Skeletal muscle tissue (tissue), 4 donors: ENCODE data around the gene MCF2L2. TPM values are rescaled to one million over a fixed set of nuclear protein-coding genes. Genes with fewer than 3 reads are reported as not detected.

Experiments
- H3K27ac ChIP-seq: one replicate; pipeline ENCODE4 v1.7.0; 2013; ENCODE audit warnings: mild to moderate bottlenecking, low read depth, low read length, inconsistent platforms
- H3K27me3 ChIP-seq, 3 donors: one replicate each; pipeline ENCODE4 v1.7.0; 2013; ENCODE audit warnings: low read length in 3 of 3; ENCODE audit not compliant: control insufficient read depth in 3 of 3, insufficient read depth in 3 of 3
- H3K36me3 ChIP-seq, 3 donors: one replicate each; pipeline ENCODE4 v1.7.0; 2013; ENCODE audit warnings: low read length in 3 of 3; ENCODE audit not compliant: control insufficient read depth in 3 of 3, insufficient read depth in 3 of 3
- H3K4me1 ChIP-seq, 3 donors: one replicate each; pipeline ENCODE4 v1.7.0; 2013; ENCODE audit warnings: low read length in 3 of 3, mild to moderate bottlenecking in 3 of 3; ENCODE audit not compliant: control insufficient read depth in 3 of 3, insufficient read depth in 3 of 3
- H3K4me3 ChIP-seq, 3 donors: one replicate each; pipeline ENCODE4 v1.7.0; 2013; ENCODE audit warnings: low read length in 3 of 3
- H3K9ac ChIP-seq, 3 donors: one replicate each; pipeline ENCODE4 v1.7.0; 2013; ENCODE audit warnings: low read length in 3 of 3, mild to moderate bottlenecking in 3 of 3, moderate library complexity in 2 of 3, low read depth in 1 of 3
- H3K9me3 ChIP-seq, 3 donors: one replicate each; pipeline ENCODE4 v1.7.0; 2013; ENCODE audit warnings: low read length in 3 of 3; ENCODE audit not compliant: control insufficient read depth in 3 of 3
- total RNA-seq: library from RNA; depleted of rRNA; stranded (reverse); fragments of >200 nt; gene quantifications from one replicate; pipeline ENCODE4 v1.2.3, GENCODE V29; 2014
- donor health status: Osteomylitis.

MCF2L2 gene
- total RNA-seq, 1 donor from 2014 or later, result under 0.01 TPM

DNA sequence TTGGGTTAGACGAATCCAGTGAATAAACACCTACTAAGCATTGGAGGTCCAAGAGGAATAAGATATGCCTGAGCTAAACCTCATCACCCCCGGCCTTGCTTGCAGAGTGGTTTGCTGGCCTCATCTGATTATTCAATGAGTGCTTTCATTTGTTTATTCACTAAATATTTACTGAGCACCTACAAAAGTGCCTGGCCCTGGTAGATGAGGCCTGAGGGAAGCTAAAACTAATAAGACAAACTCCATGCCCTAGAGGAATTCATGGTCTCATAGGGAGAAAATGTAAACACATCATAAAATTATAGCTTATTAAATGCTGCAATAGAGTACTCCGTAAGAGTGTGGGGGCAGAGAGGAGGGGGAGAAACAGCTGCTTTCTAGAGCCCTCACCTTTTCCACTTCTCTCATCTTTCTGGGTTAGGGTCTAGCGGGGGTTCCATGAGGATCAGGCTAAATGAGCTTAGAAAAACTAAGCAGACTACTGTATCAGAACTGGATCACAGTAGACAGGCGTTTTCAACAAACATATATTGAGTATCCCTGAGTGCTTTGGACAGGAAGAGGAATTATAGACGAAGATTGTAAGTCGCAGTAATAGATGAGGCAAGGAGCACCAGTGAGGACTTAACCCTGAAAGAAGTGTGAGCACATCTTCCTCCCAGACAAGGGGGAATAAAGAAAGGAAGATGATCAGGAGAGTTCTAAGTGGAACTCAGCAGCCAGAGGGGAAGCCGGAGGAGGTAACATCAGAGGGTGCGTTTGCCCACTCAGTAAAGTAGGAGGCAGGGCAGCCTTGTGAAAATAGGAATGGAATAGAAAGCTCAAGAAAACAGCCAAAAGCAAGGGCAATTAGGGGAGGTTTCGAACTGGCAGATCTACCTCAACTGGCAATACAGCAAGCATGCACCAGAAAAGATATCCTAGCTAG, 234.4 kb downstream of the MCF2L2 start:
- H3K9me3 ChIP-seq, result no peaks in the 10 kb centered on the region

DNA sequence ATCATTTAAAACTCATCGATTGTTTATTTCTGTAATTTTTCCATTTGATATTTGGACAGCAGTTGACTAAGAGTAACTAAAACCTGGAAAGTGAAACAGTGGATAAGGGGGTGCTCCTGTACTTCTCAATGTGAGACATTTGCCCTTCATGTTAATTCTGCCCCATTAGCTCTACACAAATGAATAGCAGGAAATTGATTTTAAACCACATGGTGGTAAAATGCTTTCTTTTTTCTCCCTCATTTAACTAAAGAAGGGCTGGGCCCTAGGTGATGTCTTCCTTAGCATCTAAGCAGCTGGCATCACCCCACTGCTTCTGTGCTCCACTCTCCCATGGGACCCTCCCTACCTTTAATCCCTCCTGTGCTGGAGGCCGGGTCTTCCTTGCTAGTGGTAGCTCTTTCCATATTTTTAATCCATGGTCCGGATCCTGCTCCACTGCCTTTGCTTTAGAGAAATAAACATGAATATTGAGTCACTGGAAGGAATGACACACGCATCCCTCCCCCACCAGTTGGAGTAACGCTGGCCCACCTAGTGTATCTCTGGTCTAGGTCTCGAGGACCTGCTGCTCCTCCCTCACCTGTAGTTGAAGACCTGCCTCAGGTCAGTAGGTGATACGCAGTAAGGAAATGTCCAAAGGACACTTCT, 235.6 kb downstream of the MCF2L2 start:
- Histone ChIP-seq H3K4me3 (no peak overlapping the region), H3K9me3 (no peaks in the 10 kb centered on the region), H3K9ac (no peak overlapping the region), H3K27ac (no peak overlapping the region), H3K4me1 (no peaks in the 10 kb centered on the region), H3K27me3 (no peaks in the 10 kb centered on the region), H3K36me3 (no peaks in the 10 kb centered on the region)

More for the DNA sequence above, 234.4 kb downstream of the MCF2L2 start:
- H3K4me1 ChIP-seq, result no peaks in the 10 kb centered on the region
- H3K27ac ChIP-seq, result no peak overlapping the region
- no peaks in the 10 kb centered on the region for H3K27me3 ChIP-seq
- no peak overlapping the region for H3K4me3 ChIP-seq
- H3K9ac ChIP-seq, result no peak overlapping the region
- no peaks in the 10 kb centered on the region for H3K36me3 ChIP-seq

DNA sequence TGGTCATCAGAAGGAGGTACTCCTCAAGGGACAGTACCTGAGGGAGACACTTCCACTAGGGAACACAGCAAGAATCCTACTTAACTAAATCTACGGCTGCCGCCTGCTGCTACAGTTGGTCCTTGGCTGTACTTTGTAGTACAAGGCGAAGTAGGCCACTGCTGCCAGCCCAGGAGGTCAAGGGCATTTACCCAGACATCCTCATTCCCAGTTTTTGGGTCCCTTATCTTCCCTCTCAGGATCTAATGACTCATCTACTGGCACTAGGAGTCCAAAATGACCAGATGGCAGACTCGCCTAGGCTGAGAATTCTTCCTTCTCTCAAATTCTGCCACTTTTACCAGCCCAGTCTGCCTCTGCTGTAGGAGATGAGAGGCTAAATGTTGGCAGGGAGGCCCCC, 238.8 kb downstream of the MCF2L2 start:
- no peak overlapping the region for H3K9ac ChIP-seq
- no peaks in the 10 kb centered on the region for H3K36me3 ChIP-seq
- H3K4me3 ChIP-seq, result no peak overlapping the region
- no peak overlapping the region for H3K27ac ChIP-seq
- no peaks in the 10 kb centered on the region for H3K27me3 ChIP-seq
- peaks cover 0 to 9% (median 3%) of the 10 kb centered on the region in 3 donors for H3K4me1 ChIP-seq
- H3K9me3 ChIP-seq, result no peaks in the 10 kb centered on the region

DNA sequence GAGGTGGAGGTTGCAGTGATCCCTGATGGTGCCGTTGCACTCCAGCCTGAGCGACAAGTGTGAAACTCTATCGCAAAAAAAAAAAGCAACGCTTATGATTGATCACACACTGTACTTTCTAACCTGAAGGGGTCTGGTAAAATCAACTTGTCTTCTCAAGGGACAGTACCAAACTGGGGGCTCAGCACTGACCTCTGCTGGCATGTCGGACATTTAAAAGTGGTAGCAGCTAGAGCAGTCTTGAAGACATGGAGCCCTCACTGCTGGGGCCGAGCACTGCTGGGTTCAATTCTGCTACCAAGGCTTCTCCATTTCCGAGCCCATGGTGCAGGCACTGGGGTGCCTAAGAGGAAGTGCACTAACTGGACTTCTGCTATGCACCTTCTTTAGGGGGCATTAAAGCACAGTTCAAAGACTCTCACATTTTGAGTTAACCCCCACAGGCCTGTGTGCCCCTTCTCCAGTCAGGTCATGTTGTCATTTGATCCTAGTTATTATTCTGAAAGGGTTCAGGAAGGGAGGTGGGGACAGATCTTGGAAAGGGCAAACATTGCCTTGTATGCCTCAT, 239.4 kb downstream of the MCF2L2 start:
- H3K9ac ChIP-seq, result no peak overlapping the region
- peaks cover 0 to 9% (median 3%) of the 10 kb centered on the region in 3 donors for H3K4me1 ChIP-seq
- no peaks in the 10 kb centered on the region for H3K27me3 ChIP-seq

GRCh38 chr3:183185696-183186095, 242.7 kb downstream of the MCF2L2 start:
- no peak overlapping the region for H3K9ac ChIP-seq
- no peak overlapping the region for H3K27ac ChIP-seq
- no peak overlapping the region for H3K4me3 ChIP-seq
- H3K4me1 ChIP-seq, result peaks cover 0 to 12% (median 6%) of the 10 kb centered on the region in 3 donors
- H3K9me3 ChIP-seq, result no peaks in the 10 kb centered on the region
- H3K27me3 ChIP-seq, result no peaks in the 10 kb centered on the region
- no peaks in the 10 kb centered on the region for H3K36me3 ChIP-seq

More for the DNA sequence above, 239.4 kb downstream of the MCF2L2 start:
- Histone ChIP-seq H3K4me3 (no peak overlapping the region), H3K36me3 (no peaks in the 10 kb centered on the region), H3K9me3 (no peaks in the 10 kb centered on the region), H3K27ac (no peak overlapping the region)

GRCh38 chr3:183182732-183183610, 245.4 kb downstream of the MCF2L2 start:
- Histone ChIP-seq H3K4me3 (no peak overlapping the region), H3K36me3 (no peaks in the 10 kb centered on the region), H3K27me3 (peaks cover 11 to 19% (median 17%) of the 10 kb centered on the region in 3 donors), H3K9ac (no peak overlapping the region), H3K9me3 (no peaks in the 10 kb centered on the region), H3K4me1 (peaks cover 6 to 18% (median 14%) of the 10 kb centered on the region in 3 donors), H3K27ac (no peak overlapping the region)

DNA sequence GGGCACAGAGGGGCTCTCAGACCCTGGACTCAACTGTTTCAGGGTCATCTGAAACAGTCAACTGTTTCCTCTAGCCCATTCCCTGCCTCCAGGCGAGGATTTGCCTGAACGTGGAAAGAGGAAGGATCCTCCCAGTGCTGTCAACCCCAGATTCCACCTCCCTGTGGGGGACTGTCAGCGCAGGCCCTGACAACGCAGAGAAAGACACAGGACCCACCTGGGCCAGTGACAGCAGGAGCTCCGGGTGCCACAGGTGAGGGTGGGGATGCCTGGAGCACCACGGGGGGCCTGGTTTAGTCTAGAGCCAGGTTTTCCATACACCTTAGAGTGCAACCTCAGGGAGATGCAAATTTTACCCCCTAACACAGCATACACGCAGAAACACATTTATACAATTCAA, 246.3 kb downstream of the MCF2L2 start:
- H3K27me3 ChIP-seq, result peaks cover 11 to 20% (median 19%) of the 10 kb centered on the region in 3 donors
- no peak overlapping the region for H3K9ac ChIP-seq
- H3K4me1 ChIP-seq, result peaks cover 6 to 18% (median 14%) of the 10 kb centered on the region in 3 donors
- H3K27ac ChIP-seq, result no peak overlapping the region
- no peak overlapping the region for H3K4me3 ChIP-seq
- H3K36me3 ChIP-seq, result no peaks in the 10 kb centered on the region
- no peaks in the 10 kb centered on the region for H3K9me3 ChIP-seq

DNA sequence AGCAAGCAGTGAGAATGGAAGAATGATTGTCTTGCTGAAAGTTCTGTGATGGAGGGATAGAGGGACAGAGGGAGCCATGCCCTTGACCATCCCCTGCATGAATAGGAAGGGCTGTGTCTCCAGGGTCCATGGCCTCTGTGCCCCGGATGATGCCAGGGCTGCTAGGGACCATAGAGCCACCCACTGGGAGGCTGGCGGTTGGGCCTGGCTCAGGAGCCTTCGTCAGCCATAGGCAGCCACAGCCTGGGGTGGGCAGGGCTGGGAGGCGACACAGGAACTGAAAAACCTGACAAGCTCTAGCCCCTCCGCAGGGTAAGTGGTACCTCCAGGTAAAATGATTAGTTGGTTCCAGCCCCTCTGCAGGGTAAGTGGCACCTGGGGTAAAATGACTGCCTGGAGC, 246.8 kb downstream of the MCF2L2 start:
- Histone ChIP-seq H3K27me3 (peaks cover 13 to 21% (median 21%) of the 10 kb centered on the region in 3 donors), H3K9me3 (no peaks in the 10 kb centered on the region), H3K27ac (no peak overlapping the region), H3K9ac (no peak overlapping the region), H3K4me3 (no peak overlapping the region), H3K36me3 (no peaks in the 10 kb centered on the region), H3K4me1 (peaks cover 6 to 18% (median 14%) of the 10 kb centered on the region in 3 donors)

GRCh38 chr3:183180784-183181295, 247.6 kb downstream of the MCF2L2 start:
- Histone ChIP-seq H3K4me1 (peaks cover 6 to 17% (median 14%) of the 10 kb centered on the region in 3 donors), H3K27me3 (peaks cover 21 to 24% (median 23%) of the 10 kb centered on the region in 3 donors), H3K36me3 (no peaks in the 10 kb centered on the region), H3K9me3 (no peaks in the 10 kb centered on the region), H3K4me3 (no peak overlapping the region), H3K27ac (no peak overlapping the region), H3K9ac (no peak overlapping the region)
